ENCODE data around the gene HOXC4.

The HOXC4 gene

DNA sequence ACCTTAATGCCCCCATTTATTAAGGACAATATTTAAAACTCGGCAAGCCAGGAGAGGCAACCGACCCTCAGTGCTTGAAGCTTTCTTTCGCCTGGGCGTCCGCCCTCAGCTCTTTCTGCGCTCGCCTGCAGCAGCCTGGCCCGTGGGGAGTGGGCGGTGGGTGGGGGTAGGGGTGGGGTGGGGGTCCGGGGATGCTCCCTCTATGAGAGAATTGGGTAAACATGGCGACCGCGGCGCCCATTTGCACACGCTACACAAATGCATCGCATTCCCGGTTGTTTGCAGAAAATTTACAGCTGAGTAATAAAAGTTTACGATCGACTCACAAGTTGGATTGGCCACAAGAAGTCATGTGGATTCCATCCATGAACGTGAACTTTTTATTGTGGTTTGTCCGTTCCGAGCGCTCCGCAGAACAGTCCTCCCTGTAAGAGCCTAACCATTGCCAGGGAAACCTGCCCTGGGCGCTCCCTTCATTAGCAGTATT is 37.1 kb upstream of the HOXC4 start (continued):
- TF ChIP-seq FEZF1 (tag by site-specific recombination; IDR thresholded peaks at IDR 0.05) = peak; percentile 32; the same call in 1 of the 2 replicates
- TF ChIP-seq, protein P1, sequence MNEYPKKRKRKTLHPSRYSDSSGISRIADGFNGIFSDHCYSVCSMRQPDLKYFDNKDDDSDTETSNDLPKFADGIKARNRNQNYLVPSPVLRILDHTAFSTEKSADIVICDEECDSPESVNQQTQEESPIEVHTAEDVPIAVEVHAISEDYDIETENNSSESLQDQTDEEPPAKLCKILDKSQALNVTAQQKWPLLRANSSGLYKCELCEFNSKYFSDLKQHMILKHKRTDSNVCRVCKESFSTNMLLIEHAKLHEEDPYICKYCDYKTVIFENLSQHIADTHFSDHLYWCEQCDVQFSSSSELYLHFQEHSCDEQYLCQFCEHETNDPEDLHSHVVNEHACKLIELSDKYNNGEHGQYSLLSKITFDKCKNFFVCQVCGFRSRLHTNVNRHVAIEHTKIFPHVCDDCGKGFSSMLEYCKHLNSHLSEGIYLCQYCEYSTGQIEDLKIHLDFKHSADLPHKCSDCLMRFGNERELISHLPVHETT (tag by site-specific recombination; IDR thresholded peaks at IDR 0.05) = no peak; the same call in 1 of the 2 replicates
- no peak for TF ChIP-seq ZNF670 (tag by site-specific recombination; IDR thresholded peaks at IDR 0.05; ENCODE audit: low read depth)
- no peak for TF ChIP-seq ZNF768 (tag by site-specific recombination; IDR thresholded peaks at IDR 0.05)
- no peak for TF ChIP-seq ZNF132 (tag by site-specific recombination; IDR thresholded peaks at IDR 0.05; ENCODE audit: borderline replicate concordance)
- no peak for TF ChIP-seq ZNF544 (tag by site-specific recombination; IDR thresholded peaks at IDR 0.05)
- TF ChIP-seq ZNF529 (tag by site-specific recombination; IDR thresholded peaks at IDR 0.05; ENCODE audit: insufficient replicate concordance) = no peak
- TF ChIP-seq ZNF19 (tag by site-specific recombination; IDR thresholded peaks at IDR 0.05; ENCODE audit: low read depth) = no peak
- TF ChIP-seq, protein P2, sequence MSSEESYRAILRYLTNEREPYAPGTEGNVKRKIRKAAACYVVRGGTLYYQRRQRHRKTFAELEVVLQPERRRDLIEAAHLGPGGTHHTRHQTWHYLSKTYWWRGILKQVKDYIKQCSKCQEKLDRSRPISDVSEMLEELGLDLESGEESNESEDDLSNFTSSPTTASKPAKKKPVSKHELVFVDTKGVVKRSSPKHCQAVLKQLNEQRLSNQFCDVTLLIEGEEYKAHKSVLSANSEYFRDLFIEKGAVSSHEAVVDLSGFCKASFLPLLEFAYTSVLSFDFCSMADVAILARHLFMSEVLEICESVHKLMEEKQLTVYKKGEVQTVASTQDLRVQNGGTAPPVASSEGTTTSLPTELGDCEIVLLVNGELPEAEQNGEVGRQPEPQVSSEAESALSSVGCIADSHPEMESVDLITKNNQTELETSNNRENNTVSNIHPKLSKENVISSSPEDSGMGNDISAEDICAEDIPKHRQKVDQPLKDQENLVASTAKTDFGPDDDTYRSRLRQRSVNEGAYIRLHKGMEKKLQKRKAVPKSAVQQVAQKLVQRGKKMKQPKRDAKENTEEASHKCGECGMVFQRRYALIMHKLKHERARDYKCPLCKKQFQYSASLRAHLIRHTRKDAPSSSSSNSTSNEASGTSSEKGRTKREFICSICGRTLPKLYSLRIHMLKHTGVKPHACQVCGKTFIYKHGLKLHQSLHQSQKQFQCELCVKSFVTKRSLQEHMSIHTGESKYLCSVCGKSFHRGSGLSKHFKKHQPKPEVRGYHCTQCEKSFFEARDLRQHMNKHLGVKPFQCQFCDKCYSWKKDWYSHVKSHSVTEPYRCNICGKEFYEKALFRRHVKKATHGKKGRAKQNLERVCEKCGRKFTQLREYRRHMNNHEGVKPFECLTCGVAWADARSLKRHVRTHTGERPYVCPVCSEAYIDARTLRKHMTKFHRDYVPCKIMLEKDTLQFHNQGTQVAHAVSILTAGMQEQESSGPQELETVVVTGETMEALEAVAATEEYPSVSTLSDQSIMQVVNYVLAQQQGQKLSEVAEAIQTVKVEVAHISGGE (tag by site-specific recombination; conservative IDR thresholded peaks at IDR 0.05; ENCODE audit: low read depth) = 0 out of 2 replicates have a peak, but pooled peaks have one; percentile 28
- TF ChIP-seq ZNF792 (tag by site-specific recombination; IDR thresholded peaks at IDR 0.05) = no peak
- no peak for TF ChIP-seq ZNF214 (tag by site-specific recombination; IDR thresholded peaks at IDR 0.05; ENCODE audit: borderline replicate concordance)
- TF ChIP-seq ZNF404 (tag by site-specific recombination; IDR thresholded peaks at IDR 0.05) = no peak
- TF ChIP-seq ZNF677 (tag by site-specific recombination; IDR thresholded peaks at IDR 0.05) = no peak
- no peak; the same call in 1 of the 2 replicates for TF ChIP-seq ZXDB (tag by site-specific recombination; IDR thresholded peaks at IDR 0.05)
- TF ChIP-seq ZNF449 (tag by site-specific recombination; IDR thresholded peaks at IDR 0.05) = 0 out of 2 replicates have a peak, but pooled peaks have one; percentile 32
- no peak for TF ChIP-seq MZF1 (tag by site-specific recombination; IDR thresholded peaks at IDR 0.05; ENCODE audit: borderline replicate concordance)
- no peak for TF ChIP-seq ZBTB7A (tag by site-specific recombination; IDR thresholded peaks at IDR 0.05; ENCODE audit: low read depth)
- TF ChIP-seq, protein P3, sequence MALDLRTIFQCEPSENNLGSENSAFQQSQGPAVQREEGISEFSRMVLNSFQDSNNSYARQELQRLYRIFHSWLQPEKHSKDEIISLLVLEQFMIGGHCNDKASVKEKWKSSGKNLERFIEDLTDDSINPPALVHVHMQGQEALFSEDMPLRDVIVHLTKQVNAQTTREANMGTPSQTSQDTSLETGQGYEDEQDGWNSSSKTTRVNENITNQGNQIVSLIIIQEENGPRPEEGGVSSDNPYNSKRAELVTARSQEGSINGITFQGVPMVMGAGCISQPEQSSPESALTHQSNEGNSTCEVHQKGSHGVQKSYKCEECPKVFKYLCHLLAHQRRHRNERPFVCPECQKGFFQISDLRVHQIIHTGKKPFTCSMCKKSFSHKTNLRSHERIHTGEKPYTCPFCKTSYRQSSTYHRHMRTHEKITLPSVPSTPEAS (tag by site-specific recombination; IDR thresholded peaks at IDR 0.05) = no peak
- TF ChIP-seq ZNF274 (IDR thresholded peaks at IDR 0.05; ENCODE audit: low read length) = no peak
- TF ChIP-seq ZNF274 (tag by site-specific recombination; IDR thresholded peaks at IDR 0.05; ENCODE audit: borderline replicate concordance) = no peak
- no peak for TF ChIP-seq ZNF16 (tag by site-specific recombination; IDR thresholded peaks at IDR 0.05; ENCODE audit: low read depth)
- TF ChIP-seq ZSCAN5A (tag by site-specific recombination; IDR thresholded peaks at IDR 0.05) = no peak
- no peak for TF ChIP-seq ZNF426 (tag by site-specific recombination; IDR thresholded peaks at IDR 0.05)
- TF ChIP-seq KLF8 (tag by site-specific recombination; IDR thresholded peaks at IDR 0.05) = peak; percentile 19; the same call in 1 of the 2 replicates
- TF ChIP-seq ZNF660 (tag by site-specific recombination; IDR thresholded peaks at IDR 0.05) = 0 out of 2 replicates have a peak, but pooled peaks have one; percentile 45
- TF ChIP-seq ZBTB8A (tag by site-specific recombination; IDR thresholded peaks at IDR 0.05) = 0 out of 2 replicates have a peak, but pooled peaks have one; percentile 29
- TF ChIP-seq, protein P4, sequence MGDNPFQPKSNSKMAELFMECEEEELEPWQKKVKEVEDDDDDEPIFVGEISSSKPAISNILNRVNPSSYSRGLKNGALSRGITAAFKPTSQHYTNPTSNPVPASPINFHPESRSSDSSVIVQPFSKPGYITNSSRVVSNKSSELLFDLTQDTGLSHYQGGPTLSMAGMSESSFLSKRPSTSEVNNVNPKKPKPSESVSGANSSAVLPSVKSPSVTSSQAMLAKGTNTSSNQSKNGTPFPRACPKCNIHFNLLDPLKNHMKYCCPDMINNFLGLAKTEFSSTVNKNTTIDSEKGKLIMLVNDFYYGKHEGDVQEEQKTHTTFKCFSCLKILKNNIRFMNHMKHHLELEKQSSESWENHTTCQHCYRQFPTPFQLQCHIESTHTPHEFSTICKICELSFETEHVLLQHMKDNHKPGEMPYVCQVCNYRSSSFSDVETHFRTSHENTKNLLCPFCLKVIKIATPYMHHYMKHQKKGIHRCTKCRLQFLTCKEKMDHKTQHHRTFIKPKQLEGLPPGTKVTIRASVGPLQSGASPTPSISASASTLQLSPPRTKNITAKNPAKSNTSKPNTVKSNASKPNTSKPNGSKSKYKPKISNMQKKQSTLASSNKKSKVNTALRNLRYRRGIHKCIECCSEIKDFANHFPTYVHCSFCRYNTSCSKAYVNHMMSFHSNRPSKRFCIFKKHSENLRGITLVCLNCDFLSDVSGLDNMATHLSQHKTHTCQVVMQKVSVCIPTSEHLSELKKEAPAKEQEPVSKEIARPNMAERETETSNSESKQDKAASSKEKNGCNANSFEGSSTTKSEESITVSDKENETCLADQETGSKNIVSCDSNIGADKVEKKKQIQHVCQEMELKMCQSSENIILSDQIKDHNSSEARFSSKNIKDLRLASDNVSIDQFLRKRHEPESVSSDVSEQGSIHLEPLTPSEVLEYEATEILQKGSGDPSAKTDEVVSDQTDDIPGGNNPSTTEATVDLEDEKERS (tag by site-specific recombination; IDR thresholded peaks at IDR 0.05) = no peak
- no peak for TF ChIP-seq SETDB1 (IDR thresholded peaks at IDR 0.05; ENCODE audit: insufficient read length, low read length)
- no peak for TF ChIP-seq ZNF24 (tag by site-specific recombination; IDR thresholded peaks at IDR 0.05)

Measured in HEK293 (cell line).